HG02798 (cell line): Measurements from ENCODE around the gene BCAR3.

ENCODE experiments used
- ATAC-seq: cut with Tn5 transposase; IDR thresholded peaks from one replicate; pipeline ENCODE4 v1.9.1; 2021; ENCODE audit warnings: mild to moderate bottlenecking; ENCODE audit not compliant: unreplicated experiment, poor library complexity

The BCAR3 gene

GRCh38 chr1:93648656-93649055 is 33.0 kb downstream of the BCAR3 start:
- no peak for ATAC-seq

DNA sequence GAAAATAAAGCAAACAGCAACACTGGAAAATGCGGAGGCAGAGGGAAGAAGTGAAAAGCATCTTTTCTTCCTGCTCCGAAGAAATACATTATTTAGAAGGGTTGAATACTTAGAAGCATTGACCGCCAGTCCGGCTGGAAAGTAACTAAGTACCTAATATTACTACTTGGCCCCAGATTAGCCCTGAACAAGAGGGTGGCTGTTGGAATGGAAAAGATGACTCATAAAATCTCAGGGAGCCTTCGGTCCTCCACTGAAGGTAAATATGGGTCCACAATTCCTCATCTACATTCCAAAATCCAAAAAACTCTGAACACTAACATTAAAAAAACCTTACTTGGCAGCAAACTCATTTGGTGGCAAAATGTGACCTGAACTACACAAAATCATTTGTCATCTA is 40.1 kb downstream of the BCAR3 start:
- no peak for ATAC-seq

DNA sequence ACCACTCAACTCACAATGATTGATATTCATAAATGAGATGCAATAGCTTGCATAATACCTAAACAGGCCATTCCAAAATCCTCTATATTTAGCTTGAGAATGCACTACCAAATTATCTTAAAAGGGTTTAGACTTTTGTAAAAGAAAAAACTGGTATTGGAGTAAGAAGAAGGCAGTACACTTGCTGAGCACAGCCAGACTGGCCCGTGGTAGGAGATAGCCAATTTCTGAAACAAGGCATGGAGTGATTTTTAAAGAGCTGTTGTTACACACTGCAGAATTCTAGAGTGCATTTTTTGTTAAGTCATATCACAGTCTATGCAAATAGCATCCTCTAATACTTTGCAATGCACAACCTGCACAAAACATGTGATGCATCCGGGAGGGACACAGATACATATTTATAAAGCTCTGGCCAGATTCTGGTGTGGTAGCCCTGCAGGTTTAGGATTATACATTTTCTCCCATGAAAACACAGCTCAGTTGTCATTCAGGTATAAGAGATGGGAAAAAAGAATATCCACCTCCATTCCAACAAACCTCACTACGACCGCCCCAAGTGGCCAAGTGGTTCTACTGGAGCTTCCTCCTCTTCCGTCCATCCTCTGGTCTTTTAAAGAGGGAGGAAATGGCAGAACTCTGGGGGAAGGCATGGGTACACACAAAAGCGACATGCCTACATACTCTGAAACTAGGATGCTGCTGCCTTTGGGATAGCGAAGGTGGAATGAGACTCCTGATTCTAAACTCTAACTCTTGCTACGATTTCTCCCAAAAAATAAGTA is 40.8 kb downstream of the BCAR3 start:
- ATAC-seq = no peak

- no peak for ATAC-seq
Measured at GRCh38 chr1:93638981-93639380, 42.7 kb downstream of the BCAR3 start.

DNA sequence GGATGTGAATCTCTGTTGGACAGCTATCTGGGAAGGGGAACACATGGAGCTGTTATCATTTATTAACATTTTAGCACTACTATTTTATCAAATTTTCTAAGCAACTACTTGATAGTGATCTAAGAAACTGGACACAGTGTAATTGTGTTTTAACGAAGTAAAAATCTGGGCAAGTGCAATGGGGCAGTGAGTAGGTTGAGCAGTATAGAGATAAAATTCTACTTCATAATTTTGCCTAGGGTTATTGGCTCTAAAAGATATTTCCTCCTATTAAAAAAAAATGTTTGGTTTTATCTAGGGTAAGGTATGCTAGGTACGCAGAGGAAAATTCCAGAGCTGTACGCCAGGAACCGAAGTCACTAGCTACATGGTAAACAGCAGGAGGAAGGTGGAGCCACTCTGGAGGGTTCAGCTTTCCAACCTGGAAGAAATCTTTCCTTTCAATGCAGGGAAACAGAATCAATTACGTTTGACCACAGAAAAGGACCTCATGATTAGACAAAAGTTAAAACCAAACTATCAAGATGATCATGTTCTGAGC is 43.3 kb downstream of the BCAR3 start:
- no peak for ATAC-seq

DNA sequence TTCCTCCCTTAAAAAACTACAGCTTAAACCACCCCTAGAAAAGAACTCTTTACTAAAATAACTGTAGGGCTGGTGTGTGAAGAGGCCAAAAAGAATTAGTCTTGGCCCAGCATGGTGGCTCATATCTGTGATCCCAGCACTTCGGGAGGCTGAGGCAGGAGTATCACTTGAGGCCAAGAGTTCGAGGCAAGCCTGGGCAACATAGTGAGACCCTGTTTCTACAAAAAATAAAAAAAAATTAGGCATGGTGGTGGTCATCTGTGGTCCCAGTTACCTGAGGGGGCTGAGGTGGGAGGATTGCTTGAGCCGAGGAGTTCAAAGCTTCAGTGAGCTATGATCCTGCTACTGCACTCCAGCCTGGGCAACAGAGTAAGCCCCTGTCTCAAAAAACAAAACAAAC is 44.9 kb downstream of the BCAR3 start:
- ATAC-seq = no peak

DNA sequence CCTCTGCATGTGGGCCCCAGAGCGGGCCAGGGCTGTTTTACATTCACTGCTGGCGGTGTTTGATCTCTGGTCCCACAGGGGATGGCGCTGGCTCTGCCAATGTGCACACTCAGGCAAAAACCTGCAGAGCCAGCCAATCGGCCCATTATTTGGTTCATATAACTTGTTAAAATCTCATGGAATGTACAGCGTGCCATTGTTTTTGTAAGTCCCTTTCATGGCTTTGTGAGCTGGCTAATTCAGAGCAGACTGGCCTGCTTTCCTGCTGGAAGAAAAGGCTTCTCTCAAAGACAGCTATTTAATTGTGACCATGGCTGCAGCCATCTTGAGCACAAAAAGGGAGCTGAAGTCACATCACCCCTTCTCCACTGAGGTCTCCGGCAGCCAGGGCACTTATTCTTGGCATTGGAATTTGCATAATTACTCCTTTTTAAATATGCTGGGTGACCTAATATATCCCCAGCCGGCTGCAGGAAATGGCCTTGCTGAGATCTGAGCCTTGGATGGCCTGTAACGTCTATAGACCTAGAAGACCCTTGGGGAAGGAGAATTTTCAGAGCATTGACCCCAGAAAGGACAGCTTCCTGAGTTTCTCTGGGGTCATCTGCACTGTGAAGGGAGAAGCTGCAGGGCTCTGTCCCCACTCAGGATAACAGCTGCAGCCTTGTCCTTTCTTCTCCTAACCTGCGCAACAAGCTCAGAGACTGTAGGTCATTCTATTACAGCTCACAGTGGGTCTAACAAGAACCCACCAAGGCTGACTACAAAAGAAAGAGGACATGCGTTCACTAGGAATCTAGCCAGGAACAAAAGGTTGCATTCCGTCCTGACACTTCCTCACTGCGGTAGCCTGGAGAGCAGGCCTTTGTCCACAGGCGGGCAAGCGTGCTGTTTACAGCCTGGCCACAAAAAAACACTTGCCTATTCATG is 45.8 kb downstream of the BCAR3 start:
- no peak for ATAC-seq

- ATAC-seq = no peak
Measured at GRCh38 chr1:93633313-93633712, 48.3 kb downstream of the BCAR3 start.

- ATAC-seq = no peak
Measured at GRCh38 chr1:93631626-93632365, 49.8 kb downstream of the BCAR3 start.

- no peak for ATAC-seq
Measured at GRCh38 chr1:93630168-93630567, 51.5 kb downstream of the BCAR3 start.

- ATAC-seq = peak; percentile 77
Measured at GRCh38 chr1:93629101-93630059, 52.3 kb downstream of the BCAR3 start.

GRCh38 chr1:93628681-93629080 is 53.0 kb downstream of the BCAR3 start:
- ATAC-seq = no peak

- ATAC-seq = no peak
Measured at GRCh38 chr1:93625582-93626327, 55.9 kb downstream of the BCAR3 start.

DNA sequence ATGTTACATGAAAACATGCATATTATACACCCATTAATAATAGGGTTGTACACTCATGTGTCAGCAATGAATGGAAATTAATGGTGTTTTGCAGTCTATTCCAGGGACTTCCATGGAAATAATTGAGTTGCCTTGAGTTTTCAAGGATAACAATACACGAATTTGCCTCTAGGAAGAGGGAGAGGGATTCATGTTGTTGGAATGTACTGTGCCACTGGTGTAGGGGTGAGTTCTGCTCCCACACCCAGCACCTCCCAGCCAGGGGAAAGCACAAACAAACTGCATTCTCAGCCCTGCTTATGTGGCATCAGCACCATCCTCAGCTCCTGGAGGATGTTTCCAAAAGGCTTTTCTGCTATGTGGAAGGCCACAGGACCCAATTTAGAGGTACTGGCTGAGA is 57.8 kb downstream of the BCAR3 start:
- ATAC-seq = no peak

DNA sequence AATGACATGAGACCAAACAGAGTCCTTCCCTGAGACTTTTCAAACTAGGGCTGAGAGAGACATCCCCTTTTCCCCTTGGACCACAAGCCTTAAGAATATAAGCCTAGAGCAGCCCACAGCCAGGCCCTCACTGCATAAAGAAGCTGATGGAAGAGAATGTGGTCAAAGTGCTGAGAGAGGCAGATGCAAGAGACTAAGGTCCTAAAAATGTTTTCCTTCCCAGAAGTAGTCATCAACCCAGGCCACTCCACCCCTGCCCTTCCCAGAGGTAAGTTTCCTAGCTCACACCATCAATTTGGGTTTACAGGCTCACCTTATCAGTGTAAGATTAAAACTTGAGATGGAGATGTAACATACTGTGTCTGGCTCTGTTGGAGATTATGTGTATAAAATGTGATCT is 58.2 kb downstream of the BCAR3 start:
- no peak for ATAC-seq

- no peak for ATAC-seq
Measured at GRCh38 chr1:93621246-93621645, 60.4 kb downstream of the BCAR3 start.

GRCh38 chr1:93620841-93621210 is 60.8 kb downstream of the BCAR3 start:
- no peak for ATAC-seq

DNA sequence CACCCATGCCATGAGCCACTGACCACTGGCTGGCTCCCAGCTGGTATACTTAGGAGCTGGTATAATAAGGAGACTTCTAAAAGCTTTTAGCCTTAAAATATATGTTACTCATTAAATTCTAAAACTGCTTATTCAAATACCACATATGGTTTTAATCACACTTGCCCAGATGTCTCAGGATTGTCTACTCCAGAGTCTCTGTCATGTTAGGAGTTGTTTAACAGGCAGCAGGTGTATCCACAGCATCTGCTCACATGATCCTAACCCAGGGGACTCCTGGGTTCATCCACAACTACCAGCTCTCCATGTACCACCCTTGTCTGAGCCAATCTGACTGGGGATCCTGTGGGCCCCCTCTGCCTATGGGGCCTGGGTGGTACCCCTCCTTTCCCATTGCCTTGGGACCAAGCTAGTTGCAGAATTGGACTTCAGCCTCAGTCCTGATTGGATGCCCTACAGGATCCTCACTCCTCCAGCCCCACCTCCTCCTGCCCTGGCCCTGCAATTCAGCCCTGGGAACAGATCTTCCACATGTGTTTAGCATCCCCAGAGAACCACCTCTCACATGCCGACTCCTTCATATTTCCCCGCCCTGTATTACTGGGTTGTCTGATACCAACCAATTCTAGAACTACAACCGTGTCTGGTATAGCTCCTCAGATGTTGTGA is 61.3 kb downstream of the BCAR3 start:
- no peak for ATAC-seq
